Hematopoietic multipotent progenitor cell treated with erythropoietin and hydrocortisone succinate and interleukin-3 and kit ligand, for 8 days (in vitro differentiated cells): ENCODE results near the gene JMY.
"Not testable (repeated sequence)": the region's sequence is repeated elsewhere in the genome, so short reads cannot be mapped to it uniquely, and the experiment has no call there.

Experiments
- DNase-seq: peaks from one replicate; pipeline ENCODE4 v3.0.0-alpha.2; 2015

The JMY gene

DNA sequence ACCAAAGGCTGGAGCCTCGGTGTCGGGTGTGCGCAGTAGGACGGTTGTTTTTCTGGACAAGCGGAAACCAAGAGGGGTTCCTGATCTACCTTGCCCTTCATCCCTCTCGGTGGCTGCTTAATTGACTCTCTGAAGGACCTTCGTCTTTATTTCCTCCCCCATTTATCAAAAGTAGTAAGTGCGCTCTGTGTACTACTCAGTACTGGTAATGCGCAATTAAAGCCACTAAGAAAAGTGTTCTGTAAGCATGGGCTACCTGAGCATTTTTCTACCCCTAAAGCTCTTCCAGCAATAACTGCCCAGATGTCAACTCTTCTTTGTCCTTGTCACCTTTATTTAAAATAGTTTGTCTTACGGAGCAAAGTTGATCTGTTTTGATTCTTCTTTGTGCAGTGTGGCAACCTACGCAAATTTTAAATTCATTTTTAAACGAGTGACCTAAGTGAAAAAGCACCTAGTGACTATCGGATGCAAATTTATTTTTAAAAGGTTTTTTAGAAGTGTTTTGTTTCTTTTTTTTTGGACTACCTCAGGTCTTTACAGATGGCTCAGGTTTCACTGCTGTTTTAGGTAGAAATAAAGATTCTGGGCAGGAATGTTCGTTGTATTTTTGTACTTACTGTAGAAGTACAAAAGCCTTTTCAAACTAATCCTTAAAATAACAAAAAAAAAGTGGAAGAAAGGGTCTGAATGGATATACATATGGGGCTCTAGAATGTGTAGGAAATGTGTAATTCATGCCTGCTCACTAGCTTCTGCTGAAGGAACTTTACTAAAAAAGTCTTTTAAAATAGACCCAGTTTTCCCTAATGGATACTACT is 2.0 kb downstream of the JMY start:
- DNase-seq, result peak; percentile 45

DNA sequence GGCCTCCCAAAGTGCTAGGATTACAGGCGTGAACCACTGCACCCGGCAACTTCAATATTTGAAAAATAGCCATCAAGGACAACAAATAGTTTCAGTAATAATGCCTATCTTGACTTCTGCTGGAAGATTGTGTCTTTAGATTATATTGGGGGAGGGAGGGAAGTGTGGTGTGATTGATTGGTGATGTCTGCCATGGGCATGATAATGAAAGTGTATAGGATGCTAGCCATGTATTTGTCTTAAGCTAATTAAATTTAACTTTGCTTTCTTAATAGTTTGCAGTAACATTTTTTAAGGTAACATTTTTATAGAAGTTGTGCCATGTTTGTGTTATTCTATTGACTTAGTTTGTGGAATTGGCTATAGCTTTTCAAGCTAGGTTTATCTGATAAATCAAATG is 4.6 kb downstream of the JMY start:
- no peak for DNase-seq

DNA sequence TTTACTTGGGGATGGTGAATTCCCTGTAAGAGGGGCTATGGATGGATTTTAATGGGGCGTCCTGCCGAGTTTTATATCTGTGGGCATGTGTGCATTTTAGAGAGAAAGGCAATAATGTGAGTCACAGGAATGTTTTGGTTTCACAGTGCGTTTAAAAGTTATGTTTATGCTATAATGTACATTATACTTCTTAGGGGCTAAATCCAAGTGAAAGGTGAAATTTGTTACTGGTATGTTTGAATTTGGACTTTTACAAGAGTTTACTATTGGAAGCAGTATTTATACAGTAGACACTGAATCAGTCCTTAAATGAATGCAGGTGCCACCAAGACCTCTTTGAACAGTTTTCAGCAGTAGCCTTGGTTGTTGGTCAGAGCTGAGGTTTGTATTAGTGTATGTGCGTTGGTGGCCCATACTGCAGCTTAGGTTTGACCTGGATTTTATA is 5.6 kb downstream of the JMY start:
- no peak for DNase-seq

DNA sequence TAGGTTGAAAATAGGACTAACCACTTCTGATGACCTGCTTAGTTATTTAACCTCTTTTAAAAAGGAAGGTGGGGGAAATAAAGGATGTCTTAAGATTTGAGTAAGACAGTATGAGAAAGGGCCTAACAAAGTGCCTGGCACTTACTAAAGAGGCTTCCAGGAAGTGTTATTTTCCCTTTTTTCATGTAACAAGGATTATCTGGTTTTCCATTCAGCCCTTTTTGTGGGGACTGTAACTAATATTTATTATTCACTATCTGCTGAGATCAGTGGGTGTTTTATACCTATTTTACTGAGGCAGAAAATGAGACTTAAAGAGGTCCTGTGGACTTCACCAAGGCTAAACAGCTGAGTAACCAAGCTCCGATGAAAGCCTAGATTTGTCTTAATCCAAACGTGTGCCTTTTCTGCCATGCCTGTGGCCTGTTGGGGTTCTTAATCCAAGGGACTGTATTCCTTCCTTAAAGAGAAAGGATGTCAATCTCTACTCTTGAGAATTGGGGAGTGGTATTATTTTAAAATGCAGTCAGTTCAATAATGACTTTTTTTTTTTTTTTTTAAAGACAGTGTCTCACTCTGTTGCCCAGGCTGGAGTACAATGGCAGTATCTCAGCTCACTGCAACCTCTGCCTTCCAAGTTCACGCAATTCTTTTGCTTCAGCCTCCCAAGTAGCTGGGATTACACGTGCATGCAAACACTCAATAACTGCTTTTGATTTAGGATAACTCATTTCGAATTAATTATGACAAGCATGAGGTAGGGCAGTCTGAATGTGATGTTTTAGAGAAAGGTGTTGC is 6.5 kb downstream of the JMY start:
- DNase-seq, result no peak

DNA sequence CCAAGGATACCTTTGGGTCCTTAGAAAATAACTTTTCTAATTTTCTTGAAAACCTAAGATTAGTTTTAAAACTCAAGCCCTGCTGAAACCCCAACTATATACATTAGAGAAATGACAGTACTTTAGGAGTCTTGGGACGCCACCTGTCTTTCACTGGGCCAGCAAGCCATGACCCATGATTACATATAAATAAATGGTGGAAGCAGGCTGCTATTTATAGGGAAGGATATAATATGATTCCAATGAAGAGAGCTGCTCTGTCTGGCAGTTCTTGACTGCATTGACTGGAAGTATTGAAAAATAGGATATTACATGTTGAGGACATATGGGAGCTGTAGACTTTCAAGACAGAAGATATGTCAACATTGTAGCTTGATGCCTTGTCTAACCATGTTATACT is 7.3 kb downstream of the JMY start:
- DNase-seq, result no peak

DNA sequence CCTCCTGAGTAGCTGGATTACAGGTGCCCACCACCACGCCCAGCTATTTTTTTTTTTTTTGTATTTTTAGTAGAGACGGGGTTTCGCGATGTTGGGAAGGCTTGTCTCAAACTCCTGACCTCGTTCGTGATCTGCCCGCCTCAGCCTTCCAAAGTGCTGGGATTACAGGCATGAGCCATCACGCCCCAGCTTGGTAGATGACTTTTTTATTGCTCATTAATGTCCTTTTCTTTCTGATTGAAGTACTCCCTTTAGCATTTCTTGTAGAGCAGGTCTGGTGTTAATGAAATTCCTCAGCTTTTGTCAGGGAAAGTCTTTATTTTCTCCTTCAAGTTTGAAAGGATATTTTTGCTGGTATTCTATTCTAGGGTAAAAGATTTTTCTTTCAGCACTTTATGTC is 18.1 kb downstream of the JMY start:
- DNase-seq, result not testable (repeated sequence)

DNA sequence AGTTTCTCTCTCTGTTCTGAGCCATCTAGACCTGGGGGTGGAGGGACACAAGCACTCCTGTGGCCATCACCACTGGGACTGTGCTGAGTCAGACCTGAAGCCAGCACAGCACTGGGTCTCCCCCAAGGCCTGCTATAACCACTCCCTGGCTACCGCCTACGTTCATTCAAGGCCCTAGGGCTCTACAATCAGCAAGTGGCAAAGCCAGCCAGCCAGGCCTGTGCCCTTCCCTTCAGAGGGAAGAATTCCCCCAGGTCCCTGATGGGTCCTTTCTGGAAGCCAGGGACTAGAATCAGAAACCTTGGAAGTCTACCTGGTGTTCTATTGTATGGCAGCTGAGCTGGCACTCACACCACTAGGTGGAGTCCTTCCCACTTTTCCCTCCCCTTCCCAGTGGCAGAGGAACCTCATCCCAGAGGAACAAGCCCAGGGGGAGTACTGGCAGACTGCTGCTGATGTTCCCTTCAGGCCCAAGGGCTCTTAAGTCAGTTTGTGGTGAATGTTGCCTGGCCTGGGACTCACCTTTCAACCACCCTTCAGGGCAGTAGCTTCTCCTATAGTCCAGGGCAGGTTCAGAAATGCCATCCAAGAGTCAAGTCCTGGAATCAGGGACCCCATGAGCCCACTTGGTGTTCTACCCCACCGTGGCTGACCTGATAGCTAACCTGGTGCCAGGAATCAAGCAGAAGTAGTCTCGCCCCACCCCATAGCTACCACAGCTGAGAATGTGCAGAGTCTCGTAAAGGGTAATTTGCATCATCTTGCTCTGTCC is 20.0 kb downstream of the JMY start:
- DNase-seq, result no peak

DNA sequence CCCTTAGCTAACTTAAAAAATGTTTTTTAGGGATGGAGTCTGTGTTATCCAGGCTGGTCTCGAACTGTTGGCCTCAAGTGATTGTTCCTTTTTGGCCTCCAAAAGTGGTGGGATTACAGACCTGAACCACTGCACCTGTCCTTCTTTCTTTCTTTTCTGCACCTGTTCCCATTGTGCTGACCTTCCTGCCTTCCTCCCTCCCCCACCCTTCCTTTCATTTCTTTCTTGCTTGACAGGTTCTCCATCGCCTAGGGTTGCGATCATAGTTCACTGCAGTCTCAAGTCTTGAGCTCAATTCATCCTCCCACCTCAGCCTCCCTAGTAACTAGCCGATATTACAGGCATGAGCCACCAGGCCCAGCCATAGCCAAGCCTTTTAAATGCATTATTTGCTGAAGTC is 20.6 kb downstream of the JMY start:
- no peak for DNase-seq

DNA sequence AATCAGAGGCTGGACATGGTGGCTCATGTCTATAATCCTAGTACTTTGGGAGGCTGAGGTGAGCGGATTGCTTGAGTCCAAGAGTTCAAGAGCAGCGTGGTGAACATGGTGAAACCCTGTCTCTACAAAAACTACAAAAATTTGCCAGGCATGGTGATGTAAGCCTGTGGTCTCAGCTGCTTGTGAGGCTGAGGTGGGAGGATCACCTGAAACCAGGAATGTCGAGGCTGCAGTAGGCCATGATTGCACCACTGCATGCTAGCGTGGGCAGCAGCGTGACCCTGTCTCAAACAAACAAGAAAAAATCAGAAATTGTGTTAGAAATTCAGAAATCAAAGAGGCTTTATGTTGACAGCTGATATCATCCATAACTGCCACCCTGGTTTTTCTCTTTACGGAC is 21.4 kb downstream of the JMY start:
- no peak for DNase-seq

DNA sequence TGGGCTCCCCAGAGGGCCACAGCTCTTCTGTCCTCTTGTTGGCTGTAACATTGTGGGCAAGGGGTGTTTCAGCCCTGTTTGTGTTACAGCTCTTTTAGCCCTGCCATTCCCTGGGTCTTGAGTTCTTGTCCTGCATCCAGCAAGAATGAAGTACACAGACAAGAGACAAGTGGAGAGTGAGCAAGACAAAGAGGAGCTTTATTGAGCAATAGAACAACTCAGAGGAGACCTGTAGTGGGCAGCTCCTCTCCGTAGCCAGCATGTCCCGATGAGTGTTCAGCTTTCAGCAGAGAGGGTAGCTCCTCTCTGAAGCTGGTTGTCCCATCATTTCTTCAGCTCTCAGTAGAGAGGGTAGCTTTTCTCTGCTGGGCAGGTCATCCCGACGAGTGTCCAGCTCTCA is 22.9 kb downstream of the JMY start:
- DNase-seq, result no peak

DNA sequence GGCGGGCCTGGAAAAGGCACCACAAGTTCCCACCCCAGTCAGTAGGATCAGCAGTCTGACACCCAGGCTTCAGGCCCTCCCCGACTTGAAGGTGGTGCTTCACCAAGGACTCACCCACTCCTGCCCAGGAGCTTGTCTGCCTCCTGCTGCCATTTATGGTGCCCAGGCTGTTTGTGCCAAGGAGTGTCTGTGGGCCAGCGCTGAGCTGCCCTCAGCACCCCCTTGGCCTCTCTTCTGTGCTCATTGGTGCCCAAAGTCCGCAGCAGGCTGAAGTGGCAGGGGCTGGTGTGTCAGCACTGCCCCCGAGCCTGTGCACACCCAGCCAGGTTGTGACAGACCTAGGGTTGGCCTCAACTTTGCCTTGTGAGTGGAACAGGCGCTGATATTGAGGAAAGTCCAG is 23.5 kb downstream of the JMY start:
- no peak for DNase-seq

DNA sequence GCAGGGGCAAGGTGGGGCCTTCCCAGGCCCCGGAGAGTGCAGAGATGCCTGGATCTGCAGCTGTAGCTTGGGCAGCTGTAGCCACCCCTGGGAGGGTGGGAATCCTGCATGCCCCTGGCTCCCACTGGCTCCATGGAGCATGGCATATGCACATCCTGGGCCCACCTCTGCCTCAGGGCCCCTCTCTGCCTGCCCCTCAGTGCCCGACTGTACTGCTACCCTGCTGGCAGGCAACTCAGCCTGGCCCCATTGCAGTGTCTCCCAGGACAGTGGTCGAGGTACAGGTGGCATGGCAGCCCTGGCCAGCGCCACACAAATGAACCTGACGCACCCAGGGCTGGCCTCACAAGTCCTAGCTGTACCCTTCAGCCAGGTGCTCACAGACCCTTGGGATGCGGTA is 23.9 kb downstream of the JMY start:
- DNase-seq, result no peak

DNA sequence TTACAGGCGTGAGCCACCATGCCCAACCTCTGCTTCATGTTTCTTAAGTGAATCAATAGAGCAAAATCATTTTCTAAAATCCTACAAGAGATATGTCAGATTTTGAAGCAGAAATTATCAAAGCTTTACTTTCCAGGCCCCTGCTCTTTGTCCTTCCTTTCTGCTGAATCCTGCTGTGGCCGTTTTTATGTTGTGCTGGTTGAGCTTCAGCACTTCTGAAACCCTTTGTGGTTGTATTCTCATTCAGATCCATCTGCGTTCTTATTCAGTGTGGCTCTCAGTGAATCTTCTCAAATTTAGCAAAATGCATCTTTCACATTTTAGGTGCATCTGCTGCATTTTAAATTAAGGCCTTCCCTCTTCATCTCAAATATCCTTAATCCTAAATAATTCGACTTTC is 26.0 kb downstream of the JMY start:
- DNase-seq, result no peak

DNA sequence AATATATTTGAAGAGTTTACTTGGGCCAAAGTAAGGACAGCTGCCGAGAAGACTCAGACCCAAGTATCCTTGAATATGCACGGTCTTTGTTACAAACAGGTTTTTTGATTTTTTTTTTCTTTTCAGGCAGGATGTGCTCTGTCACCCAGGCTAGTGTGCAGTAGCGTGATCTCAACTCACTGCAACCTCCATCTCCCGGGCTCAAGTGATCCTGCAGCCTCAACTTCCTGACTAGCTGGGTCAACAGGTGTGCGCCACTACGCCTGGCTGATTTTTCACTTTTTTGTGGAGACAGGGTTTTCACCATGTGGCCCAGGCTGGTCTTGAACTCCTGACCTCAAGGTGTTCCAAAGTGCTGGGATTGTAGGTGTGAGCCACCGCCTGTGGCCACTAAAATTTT is 27.4 kb downstream of the JMY start:
- DNase-seq, result no peak

DNA sequence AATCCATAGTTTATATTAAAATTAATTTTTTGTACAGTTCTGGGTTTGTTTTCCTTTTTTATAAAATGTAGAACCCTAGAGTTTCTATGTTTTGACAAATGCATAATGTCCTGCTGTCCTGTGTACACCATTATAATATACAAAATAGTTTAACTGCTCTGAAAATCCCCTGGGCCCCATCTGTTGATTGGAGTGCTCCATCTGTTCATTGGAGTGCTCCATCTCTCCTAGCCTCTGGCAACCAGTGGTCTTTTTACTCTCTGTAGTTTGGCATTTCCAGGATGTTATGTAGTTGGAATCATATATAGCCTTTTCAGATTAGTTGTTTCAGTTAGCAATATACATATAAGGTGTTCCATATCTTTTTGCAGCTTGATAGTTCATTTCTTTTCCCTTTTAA is 31.2 kb downstream of the JMY start:
- DNase-seq, result no peak

DNA sequence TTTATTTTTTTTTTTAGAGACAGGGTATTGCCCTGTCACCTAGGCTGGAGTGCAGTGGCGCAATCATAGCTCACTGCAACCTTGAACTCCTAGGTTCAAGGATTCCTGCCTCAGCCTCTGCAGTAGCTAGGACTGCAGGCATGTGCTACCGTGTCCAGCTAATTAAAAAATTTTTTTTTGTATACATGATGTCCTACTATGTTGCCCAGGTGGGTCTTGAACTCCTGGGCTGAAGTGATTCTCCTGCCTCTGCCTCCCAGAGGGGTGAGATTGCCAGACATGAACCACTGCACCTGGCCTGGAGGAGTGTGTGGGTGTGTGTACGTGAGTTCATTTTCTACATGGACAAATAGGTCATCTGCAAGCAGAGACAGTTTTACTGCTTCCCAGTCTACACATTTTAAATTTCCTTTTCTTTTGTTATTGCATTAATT is 33.8 kb downstream of the JMY start:
- DNase-seq, result no peak

DNA sequence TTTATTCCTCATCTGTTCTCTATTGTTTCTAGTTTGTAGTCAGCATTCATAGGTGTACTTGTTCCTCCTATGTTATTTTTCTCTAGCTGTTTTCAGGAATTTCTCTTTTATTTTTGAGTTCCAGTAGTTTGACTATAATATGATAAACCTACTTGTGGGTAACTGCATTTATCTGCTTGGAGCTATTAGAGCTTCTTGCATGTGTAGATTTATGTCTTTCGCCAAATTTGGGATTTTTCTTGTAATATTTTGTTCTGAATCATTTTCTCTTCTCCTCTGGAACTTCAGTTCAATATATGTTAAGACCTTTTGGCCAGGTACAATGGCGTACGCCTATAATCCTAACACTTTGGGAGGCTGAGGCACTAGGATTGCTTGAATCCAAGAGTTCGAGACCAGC is 37.4 kb downstream of the JMY start:
- no peak for DNase-seq

DNA sequence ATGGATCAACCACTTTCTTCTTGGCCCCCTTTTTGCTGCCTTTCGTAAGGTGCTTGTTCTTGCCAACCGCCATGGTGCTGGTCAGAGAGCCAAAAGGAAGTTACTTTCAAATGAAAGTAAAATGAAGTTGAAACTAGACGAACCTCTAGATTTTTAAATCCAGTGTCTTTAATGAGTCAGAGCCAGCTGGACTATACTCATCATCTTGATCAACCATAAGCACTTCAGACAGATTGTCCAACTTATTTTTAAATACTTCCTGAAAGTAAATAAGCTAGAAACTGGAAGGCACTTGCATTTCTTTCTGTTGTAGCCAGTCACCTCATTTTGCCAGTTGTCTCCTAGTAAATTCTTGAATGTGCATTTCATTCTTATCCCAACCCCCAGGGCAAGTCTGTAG is 48.9 kb downstream of the JMY start:
- DNase-seq, result no peak

DNA sequence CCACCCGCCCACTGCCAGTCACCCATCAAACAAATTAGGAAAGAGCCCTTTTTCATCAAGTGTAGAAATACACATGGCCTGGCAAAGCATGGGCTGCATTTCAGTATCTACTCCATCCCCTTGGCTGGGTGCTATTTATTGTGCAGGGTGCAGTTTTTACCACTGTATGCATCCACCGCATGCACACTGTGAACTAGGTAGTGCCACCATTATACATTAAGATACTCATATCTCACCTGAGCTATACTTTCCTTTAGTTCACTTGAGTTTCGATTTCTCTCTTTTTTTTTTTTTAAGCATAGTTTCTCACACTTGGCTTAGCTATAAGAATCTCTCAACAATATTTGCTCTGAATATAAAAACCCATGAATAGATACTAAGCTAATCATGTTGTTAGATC is 49.4 kb downstream of the JMY start:
- no peak for DNase-seq

DNA sequence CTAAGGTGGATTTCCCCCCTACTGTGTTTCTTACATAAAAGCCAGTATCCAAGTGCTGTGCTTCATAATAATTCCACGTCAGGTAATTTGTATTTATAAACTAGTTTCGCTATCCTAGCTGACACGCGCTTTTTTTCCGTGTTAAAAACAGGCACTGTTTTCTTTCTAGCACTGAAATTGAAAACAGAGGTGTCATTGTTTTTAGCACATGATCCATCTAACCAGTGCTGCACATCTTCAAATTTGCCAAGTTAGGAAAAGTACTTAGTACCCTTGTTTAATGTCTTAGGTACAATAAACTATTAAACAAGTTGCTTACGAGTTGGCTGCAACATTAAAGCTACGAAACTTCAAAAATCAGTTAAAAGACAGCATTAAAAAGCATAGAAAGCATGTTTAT is 49.9 kb downstream of the JMY start:
- no peak for DNase-seq

DNA sequence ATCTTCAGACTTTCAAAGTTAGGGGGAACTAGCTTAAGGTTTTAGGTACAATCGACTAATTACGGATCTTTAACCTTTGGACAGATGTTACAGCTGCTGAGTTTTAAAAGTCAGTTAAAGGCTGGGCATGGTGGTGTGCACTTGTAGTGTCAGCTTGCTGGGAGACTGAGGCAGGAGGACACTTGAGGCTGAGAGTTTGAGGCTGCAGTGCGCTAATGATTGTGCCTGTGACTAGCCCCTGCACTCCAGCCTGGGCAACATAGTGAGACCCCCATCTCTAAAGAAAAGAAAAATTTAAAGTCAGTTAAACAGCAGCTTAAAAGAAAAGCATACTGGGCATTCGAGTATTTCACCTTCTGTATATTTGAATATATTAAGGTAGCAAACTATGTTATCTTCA is 51.4 kb downstream of the JMY start:
- DNase-seq, result no peak

DNA sequence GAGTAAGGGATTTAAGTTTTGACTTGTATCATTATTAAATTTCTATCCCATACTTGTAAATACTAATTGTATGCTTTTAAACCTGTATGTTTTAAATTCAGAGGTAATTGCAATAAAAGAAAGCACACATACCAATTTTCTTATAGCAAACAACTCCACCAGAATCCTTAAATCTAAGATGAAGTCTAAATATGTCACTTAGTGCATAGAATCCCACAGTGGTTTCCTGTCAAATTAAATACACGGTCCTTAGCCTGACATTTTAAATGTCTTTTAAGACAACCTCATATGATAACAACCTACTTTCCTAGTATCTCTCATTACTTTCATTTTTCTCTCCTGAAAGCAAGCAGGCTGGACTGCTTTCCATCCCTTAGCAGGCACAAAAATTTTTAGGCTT is 52.0 kb downstream of the JMY start:
- no peak for DNase-seq

DNA sequence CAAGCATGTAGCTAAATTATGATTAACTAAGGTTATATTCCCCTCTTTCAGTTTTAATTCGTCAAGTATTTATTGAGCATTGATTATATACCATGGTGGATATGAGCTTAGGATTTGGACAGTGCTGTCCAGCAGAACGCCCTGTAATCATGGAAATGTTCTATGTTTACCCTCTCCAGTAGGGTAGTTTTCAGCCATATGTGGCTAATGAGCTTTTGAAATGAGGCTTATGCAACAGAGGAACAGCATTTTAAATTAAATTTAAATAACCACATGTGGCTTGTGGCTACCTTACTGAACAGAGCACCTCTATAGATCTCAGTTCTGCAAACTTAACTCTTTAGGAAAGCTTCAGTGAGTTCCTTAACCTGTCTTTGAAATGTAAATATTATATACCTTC is 59.1 kb downstream of the JMY start:
- no peak for DNase-seq

DNA sequence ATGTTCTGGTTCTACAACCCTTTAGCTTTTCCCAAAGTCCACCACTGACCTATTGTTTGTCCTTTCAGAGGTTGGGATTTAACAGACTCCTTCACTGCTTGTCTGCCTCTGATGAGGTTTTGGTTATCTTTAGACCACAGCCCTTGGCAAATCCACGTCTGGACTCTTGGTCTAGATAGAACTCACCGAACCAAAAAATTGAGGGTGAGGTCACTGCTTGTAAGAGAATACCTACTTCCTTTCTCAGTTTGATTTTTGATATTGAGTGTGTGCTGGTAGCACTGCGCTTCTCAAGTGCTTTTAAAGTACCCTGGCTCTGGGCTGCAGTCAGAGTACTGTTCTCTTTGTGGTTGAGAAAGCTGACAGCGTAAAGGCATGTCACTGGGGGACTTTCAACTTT is 61.7 kb downstream of the JMY start:
- peak; percentile 33 for DNase-seq
